Fibroblast of lung (primary cell): ENCODE measurements around the gene RTL10.

Source experiments
- CTCF ChIP-seq, 2 donors: IDR thresholded peaks in 1 of 2; conservative IDR thresholded peaks in 1 of 2; 1 replicate in 1 of 2; 2 replicates in 1 of 2; pipeline ENCODE4 v1.5.1; 2011 to 2012; ENCODE audit warnings: low read length in 2 of 2, control low read depth in 1 of 2, inconsistent platforms in 1 of 2, low read depth in 1 of 2, mild to moderate bottlenecking in 1 of 2
- EZH2 ChIP-seq: IDR thresholded peaks from 2 replicates; pipeline ENCODE4 v1.5.1; 2012; ENCODE audit warnings: low read length, control low read depth, mild to moderate bottlenecking; ENCODE audit errors: missing control alignments

GRCh38 chr22:19849835-19850762, 4.6 kb downstream of the RTL10 start:
- TF ChIP-seq EZH2 (no peak), CTCF (conservative IDR thresholded peaks at IDR 0.05 in 1 of 2, IDR thresholded peaks at IDR 0.05 in 1 of 2; ENCODE audit: low read depth in 1 of 2, low read length in 2 of 2) (no peak)
